ENCODE results near the gene FGF22.
"Not testable (repeated sequence)": the region's sequence is repeated elsewhere in the genome, so short reads cannot be mapped to it uniquely, and the experiment has no call there.

FGF22 gene

GRCh38 chr19:607301-608154 lies 32.2 kb upstream of the FGF22 start:
- DNase-seq (ENCODE audit: low spot score): no peak

GRCh38 chr19:608155-609003 lies 31.3 kb upstream of the FGF22 start:
- no peak for DNase-seq (ENCODE audit: low spot score)

- DNase-seq (ENCODE audit: low spot score): no peak
These were observed 30.7 kb upstream of the FGF22 start for GRCh38 chr19:609004-609346.

- DNase-seq (ENCODE audit: low spot score): no peak
These were observed 29.4 kb upstream of the FGF22 start for GRCh38 chr19:610071-610800.

GRCh38 chr19:610801-611480 lies 28.7 kb upstream of the FGF22 start:
- no peak for DNase-seq (ENCODE audit: low spot score)

- DNase-seq (ENCODE audit: low spot score): no peak
These were observed 28.2 kb upstream of the FGF22 start for GRCh38 chr19:611481-611868.

GRCh38 chr19:612941-613340 lies 26.7 kb upstream of the FGF22 start:
- no peak for DNase-seq (ENCODE audit: low spot score)

GRCh38 chr19:613732-614567 lies 25.7 kb upstream of the FGF22 start:
- DNase-seq (ENCODE audit: low spot score): no peak

- no peak for DNase-seq (ENCODE audit: low spot score)
These were observed 24.1 kb upstream of the FGF22 start for GRCh38 chr19:615619-616018.

GRCh38 chr19:616062-616700 lies 23.5 kb upstream of the FGF22 start:
- no peak for DNase-seq (ENCODE audit: low spot score)

GRCh38 chr19:616747-617526 lies 22.7 kb upstream of the FGF22 start:
- DNase-seq (ENCODE audit: low spot score): no peak

GRCh38 chr19:617551-618246 lies 22.0 kb upstream of the FGF22 start:
- no peak for DNase-seq (ENCODE audit: low spot score)

GRCh38 chr19:618247-618619 lies 21.4 kb upstream of the FGF22 start:
- no peak for DNase-seq (ENCODE audit: low spot score)

GRCh38 chr19:618674-619285 lies 20.9 kb upstream of the FGF22 start:
- no peak for DNase-seq (ENCODE audit: low spot score)

- no peak for DNase-seq (ENCODE audit: low spot score)
These were observed 20.2 kb upstream of the FGF22 start for GRCh38 chr19:619286-620002.

GRCh38 chr19:620166-620862 lies 19.4 kb upstream of the FGF22 start:
- no peak for DNase-seq (ENCODE audit: low spot score)

GRCh38 chr19:621191-621590 lies 18.5 kb upstream of the FGF22 start:
- not testable (repeated sequence) for DNase-seq (ENCODE audit: low spot score)

- DNase-seq (ENCODE audit: low spot score): no peak
These were observed 17.9 kb upstream of the FGF22 start for GRCh38 chr19:621819-622218.

Data from NAMALWA (cell line).